Testis (tissue), 3 donors: Measurements from ENCODE around the gene NFE2. TPM values are rescaled to one million over a fixed set of nuclear protein-coding genes. Genes with fewer than 3 reads are reported as not detected.

Experiments used
- DNase-seq: peaks from one replicate; pipeline ENCODE4 v3.0.0-alpha.2; 2019
- H3K27ac ChIP-seq, 2 donors: fragments of 200-600 bp; sonication (generic); one replicate each; pipeline ENCODE4 v1.5.1; 2019
- H3K27me3 ChIP-seq: fragments of 200-600 bp; sonication (generic); one replicate; pipeline ENCODE4 v1.5.1; 2019
- H3K36me3 ChIP-seq: fragments of 200-600 bp; sonication (generic); one replicate; pipeline ENCODE4 v1.5.1; 2017; ENCODE audit warnings: low read depth; ENCODE audit errors: missing control alignments
- H3K4me1 ChIP-seq: fragments of 200-600 bp; sonication (generic); one replicate; pipeline ENCODE4 v1.5.1; 2019
- H3K4me3 ChIP-seq, 2 donors: fragments of 200-600 bp; sonication (generic); one replicate each; pipeline ENCODE4 v1.5.1; 2017 to 2019
- H3K9me3 ChIP-seq: fragments of 200-600 bp; sonication (generic); one replicate; pipeline ENCODE4 v1.5.1; 2017
- POLR2A ChIP-seq: fragments of 450-650 bp; IDR thresholded peaks from one replicate; pipeline ENCODE4 v1.6.1; 2017; ENCODE audit warnings: antibody characterized with exemption, mild to moderate bottlenecking, moderate library complexity
- WGBS, 2 donors: methylation state at CpG; one replicate each; pipeline ENCODE4 v1.1.5; 2018; 5-methylcytosine and 5-hydroxymethylcytosine counted together
- intact Hi-C: fragments of 100-400 bp; cut with DNase I; formaldehyde crosslinking; loops from one replicate; pipeline ENCODE4 v1.15.1; 2023; ENCODE audit warnings: low total_unique reads
- polyA plus RNA-seq: library from polyadenylated mRNA; stranded (reverse); fragments of 350-450 nt; fragmentation: Illumina TruSeq; extraction: RNeasy Lipid Tissue Mini Kit (QIAGEN cat#74804); gene quantifications from one replicate; pipeline ENCODE4 v1.2.3, GENCODE V29; 2014; ENCODE audit warnings: low read depth, low replicate concordance; ENCODE audit not compliant: insufficient read depth
- total RNA-seq, 2 donors: library from RNA; depleted of rRNA; stranded (reverse); fragments of >200 nt; gene quantifications; one replicate each; pipeline ENCODE4 v1.2.3, GENCODE V29; 2016
- TF ChIP-seq, protein P1 (sequence below), 3 experiments: fragments of 450-650 bp in 2 of 3; fragments of 200-600 bp in 1 of 3; sonication (generic) in 1 of 3; IDR thresholded peaks; one replicate each; pipeline ENCODE4 v1.5.1; 2016 to 2019; ENCODE audit warnings: antibody characterized with exemption in 3 of 3, mild to moderate bottlenecking in 2 of 3, moderate library complexity in 1 of 3

NFE2 gene
- total and polyA plus RNA-seq, 3 donors from 2014 or later = 0.94 to 2.6 (median 1.9) TPM

DNA sequence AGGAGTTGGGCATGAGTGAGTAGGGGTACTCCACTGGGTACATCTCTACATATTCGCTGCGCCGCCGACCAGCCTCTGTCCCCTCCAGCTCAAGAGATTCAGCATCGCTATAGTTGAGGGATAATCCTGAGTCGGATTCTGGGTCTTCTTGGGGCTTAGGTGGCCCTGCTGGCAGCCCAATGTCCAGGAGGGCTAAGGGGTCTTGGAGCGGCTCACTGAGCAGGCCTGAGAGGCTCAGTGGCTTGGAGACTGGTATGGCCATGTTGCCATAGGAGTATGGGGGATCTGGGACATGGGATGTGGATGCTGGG, 7.9 kb downstream of the NFE2 start:
- H3K4me3 ChIP-seq = no peak overlapping the region
- intact Hi-C loops = no loop called here

DNA sequence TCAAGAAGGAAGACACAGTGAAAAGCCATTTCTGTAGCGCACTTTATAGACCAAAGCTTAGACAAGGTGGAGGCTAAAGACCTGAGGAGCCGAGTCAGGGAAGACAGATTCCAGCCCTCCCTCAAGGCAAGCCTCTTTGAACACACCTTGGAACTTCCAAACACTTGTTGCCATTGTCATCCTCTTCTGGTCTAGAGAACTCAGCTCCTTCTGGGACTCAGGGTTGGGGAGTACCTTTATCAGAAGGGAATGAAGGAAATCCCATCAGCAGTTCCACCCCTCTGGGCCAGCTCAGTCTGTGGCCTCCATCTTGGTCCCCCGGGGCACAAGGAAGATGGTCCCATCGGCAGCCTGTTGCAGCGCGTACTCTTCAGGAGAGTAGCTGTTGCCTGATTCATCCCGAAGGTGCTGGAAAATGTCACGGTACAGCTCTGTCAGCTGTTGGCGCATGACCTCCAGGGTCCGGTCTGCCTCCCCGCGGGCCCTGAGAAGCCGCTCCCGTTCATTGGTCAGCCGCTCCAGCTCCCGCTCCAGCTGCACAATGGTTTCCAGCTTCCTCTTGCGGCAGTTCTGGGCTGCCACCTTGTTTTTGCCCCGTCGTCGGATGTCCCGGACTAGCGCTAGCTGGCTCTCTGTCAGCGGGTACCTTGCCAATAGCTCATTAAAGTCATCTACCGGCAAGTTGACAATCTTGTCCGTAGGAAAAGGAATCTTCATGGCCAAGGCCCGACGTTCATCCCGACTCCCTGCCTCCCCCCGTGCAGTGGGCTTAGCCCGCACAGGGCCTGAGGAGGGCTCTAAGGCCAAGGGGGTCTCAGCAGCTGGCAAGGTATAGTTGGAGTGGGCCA, 8.5 kb downstream of the NFE2 start:
- intact Hi-C loops = no loop called here
- 70 to 74% methylated on average over 5 to 30 of the region's 30 CpGs for WGBS, 2 donors

More for the DNA sequence above, 7.9 kb downstream of the NFE2 start:
- Histone ChIP-seq H3K36me3 (no peaks in the 10 kb centered on the region), H3K27ac (peak overlapping the region in 1 of 2 donors; percentile 10), H3K27me3 (no peaks in the 10 kb centered on the region), H3K4me1 (peaks cover 15% of the 10 kb centered on the region), H3K9me3 (no peaks in the 10 kb centered on the region)
- DNase-seq = no peak
- TF ChIP-seq, protein P1, sequence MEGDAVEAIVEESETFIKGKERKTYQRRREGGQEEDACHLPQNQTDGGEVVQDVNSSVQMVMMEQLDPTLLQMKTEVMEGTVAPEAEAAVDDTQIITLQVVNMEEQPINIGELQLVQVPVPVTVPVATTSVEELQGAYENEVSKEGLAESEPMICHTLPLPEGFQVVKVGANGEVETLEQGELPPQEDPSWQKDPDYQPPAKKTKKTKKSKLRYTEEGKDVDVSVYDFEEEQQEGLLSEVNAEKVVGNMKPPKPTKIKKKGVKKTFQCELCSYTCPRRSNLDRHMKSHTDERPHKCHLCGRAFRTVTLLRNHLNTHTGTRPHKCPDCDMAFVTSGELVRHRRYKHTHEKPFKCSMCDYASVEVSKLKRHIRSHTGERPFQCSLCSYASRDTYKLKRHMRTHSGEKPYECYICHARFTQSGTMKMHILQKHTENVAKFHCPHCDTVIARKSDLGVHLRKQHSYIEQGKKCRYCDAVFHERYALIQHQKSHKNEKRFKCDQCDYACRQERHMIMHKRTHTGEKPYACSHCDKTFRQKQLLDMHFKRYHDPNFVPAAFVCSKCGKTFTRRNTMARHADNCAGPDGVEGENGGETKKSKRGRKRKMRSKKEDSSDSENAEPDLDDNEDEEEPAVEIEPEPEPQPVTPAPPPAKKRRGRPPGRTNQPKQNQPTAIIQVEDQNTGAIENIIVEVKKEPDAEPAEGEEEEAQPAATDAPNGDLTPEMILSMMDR (IDR thresholded peaks at IDR 0.05) = no peak
- no peak for TF ChIP-seq POLR2A
- 80 to 87% methylated on average over 1 to 7 of the region's 7 CpGs for WGBS, 2 donors

DNA sequence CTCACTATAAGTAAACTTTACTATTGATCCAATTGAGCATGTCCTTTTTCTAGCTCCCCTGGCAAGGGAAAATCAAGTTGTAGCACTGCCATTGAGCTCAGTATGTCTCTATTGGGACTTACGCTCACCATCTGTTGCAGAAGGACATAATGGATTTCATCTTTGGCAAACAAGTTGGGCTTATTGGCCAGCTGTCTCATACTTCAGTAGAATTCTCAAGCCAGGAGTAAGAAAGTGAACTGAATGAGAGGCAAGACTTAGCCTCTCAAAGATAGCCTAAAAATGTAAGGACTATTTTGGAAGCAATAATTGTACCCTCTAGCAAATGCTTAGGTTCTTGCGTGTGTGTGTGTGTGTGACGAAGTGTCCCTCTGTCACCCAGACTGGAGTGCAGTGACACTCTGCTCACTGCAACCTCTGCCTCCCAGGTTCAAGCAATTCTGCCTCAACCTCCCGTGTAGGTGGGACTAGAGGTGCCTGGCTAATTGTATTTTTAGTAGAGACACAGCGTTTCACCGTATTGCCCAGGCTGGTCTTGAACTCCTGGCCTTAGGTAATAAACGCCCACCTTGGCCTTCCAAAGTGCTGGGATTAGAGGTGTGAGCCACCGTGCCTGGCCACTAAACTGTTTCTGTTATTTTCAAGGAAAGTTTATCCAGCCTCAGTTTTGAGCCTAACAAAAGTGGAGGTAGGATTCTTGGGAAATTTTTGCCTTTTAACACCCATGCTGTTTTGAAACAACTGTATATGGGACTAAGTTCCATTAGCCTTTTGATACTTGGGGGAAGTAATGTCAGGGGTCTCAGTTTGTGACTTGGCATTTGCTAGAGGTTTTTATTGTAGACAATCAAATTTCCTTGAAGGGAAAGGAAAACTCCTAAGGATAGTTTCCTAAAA, 13.3 kb downstream of the NFE2 start:
- TF ChIP-seq, protein P1 (IDR thresholded peaks at IDR 0.05) = no peak
- no peak for TF ChIP-seq POLR2A
- Histone ChIP-seq H3K36me3 (no peaks in the 10 kb centered on the region), H3K27ac (peak overlapping the region in 1 of 2 donors; percentile 19), H3K27me3 (no peaks in the 10 kb centered on the region), H3K4me3 (no peak overlapping the region), H3K9me3 (no peaks in the 10 kb centered on the region), H3K4me1 (peaks cover 22% of the 10 kb centered on the region)
- intact Hi-C loops = loop anchor here (10.0 kb wide), 1 partner anchor 77 kb away; the partner anchor contains the start of gene GPR84
- WGBS, 2 donors = 59 to 68% methylated on average over 8 of the region's 8 CpGs
- no peak for DNase-seq

More for the DNA sequence above, 8.5 kb downstream of the NFE2 start:
- H3K4me3 ChIP-seq = no peak overlapping the region
- H3K27me3 ChIP-seq = no peaks in the 10 kb centered on the region
- TF ChIP-seq, protein P1 (IDR thresholded peaks at IDR 0.05) = no peak
- TF ChIP-seq POLR2A = no peak
- H3K36me3 ChIP-seq = no peaks in the 10 kb centered on the region
- no peak for DNase-seq
- peaks cover 15% of the 10 kb centered on the region for H3K4me1 ChIP-seq
- no peaks in the 10 kb centered on the region for H3K9me3 ChIP-seq
- H3K27ac ChIP-seq = no peak overlapping the region

DNA sequence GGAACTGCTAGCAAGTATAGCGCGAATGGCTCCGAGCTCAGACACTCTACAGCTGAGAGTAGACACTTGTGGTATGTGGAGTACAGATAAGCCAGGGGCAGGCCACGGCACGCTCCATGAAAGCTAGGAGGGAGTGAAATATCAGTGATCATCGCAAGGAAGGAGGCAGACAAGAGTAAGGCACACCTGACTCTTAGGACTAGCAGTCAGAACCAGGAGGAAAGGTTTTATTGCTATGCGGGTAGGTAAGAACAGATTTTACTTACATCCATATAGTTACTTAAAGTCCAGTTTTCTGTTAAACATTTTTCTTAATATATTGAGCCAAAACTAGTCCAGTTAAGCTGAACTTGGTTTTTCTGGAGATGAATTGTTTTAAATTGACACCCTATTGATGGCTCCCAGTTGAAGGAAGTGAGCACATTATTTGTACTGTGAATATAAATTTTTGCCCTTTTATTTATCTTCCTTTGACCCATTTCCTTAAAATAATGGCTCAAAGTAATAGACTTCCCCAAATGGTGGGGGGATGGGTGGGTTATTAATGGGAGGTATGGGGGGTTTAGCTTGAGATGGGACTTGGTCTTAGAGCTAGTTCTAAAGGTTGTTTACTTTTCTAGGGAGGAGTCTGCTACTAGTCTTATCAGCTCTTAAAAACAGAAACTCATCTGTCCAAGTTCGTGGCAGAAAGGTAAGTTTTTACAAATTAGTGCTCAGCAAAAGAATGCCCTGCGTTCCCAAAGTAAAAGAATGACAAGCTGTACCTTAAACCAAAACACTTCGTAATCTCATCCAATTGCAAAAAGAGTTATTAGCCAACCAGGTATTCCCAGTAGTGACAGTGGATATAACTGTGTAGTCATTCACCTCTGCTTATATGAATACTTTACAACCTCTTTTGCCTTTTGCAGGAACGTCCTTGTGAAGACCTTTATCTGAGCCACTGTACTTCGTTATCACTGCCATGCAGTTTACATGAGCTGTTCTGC, 14.5 kb downstream of the NFE2 start:
- intact Hi-C loops = loop anchor here (10.0 kb wide), 1 partner anchor 78 kb away; the partner anchor contains the start of gene GPR84
- Histone ChIP-seq H3K4me3 (no peak overlapping the region), H3K27me3 (no peaks in the 10 kb centered on the region), H3K36me3 (no peaks in the 10 kb centered on the region), H3K27ac (no peak overlapping the region), H3K4me1 (peaks cover 33% of the 10 kb centered on the region), H3K9me3 (no peaks in the 10 kb centered on the region)
- TF ChIP-seq, protein P1 (IDR thresholded peaks at IDR 0.05) = no peak
- TF ChIP-seq POLR2A = no peak
- 45 to 59% methylated on average over 12 of the region's 12 CpGs for WGBS, 2 donors
- DNase-seq = peak; percentile 46
